Hematopoietic multipotent progenitor cell treated with erythropoietin and hydrocortisone succinate and interleukin-3 and kit ligand, for 4 days (in vitro differentiated cells): ENCODE data around the gene TERF2IP.

Source experiments
- DNase-seq: peaks from one replicate; pipeline ENCODE4 v3.0.0-alpha.2; 2015

The TERF2IP gene

GRCh38 chr16:75647492-75648264 lies at the start of gene TERF2IP, which contains the start of gene KARS1:
Gene TERF2IP (plus strand): TSS chr16:75647773. CDS start chr16:75647883, 110 bp downstream.
Gene KARS1 (minus strand): TSS chr16:75647665. CDS start chr16:75647639, 26 bp downstream.
- peak; percentile 97 for DNase-seq

- DNase-seq, result no peak
Observed at GRCh38 chr16:75599452-75600277, 47.9 kb upstream of the TERF2IP start.

GRCh38 chr16:75603241-75603640 lies 44.3 kb upstream of the TERF2IP start:
- DNase-seq, result no peak

GRCh38 chr16:75606507-75606906 lies 41.1 kb upstream of the TERF2IP start:
- DNase-seq, result no peak

- DNase-seq, result no peak
Observed at GRCh38 chr16:75614066-75614897, 33.3 kb upstream of the TERF2IP start.

- no peak for DNase-seq
Observed at GRCh38 chr16:75615619-75616018, 32.0 kb upstream of the TERF2IP start.

- DNase-seq, result no peak
Observed at GRCh38 chr16:75616521-75617010, 31.0 kb upstream of the TERF2IP start.

GRCh38 chr16:75617121-75617520 lies 30.5 kb upstream of the TERF2IP start:
- DNase-seq, result no peak

- DNase-seq, result no peak
Observed at GRCh38 chr16:75618780-75619179, 28.8 kb upstream of the TERF2IP start.

GRCh38 chr16:75620326-75621169 lies 27.0 kb upstream of the TERF2IP start:
- DNase-seq, result peak; percentile 72

GRCh38 chr16:75621170-75621477 lies 26.4 kb upstream of the TERF2IP start:
- peak; percentile 91 for DNase-seq

- peak; percentile 99 for DNase-seq
Observed at GRCh38 chr16:75622761-75623605, 24.6 kb upstream of the TERF2IP start, which contains the start of gene ADAT1. Gene ADAT1 (minus strand): TSS chr16:75623281. CDS start chr16:75620799, 2,482 bp downstream.

- peak; percentile 27 for DNase-seq
Observed at GRCh38 chr16:75624921-75625334, 22.6 kb upstream of the TERF2IP start.

- DNase-seq, result no peak
Observed at GRCh38 chr16:75626806-75627205, 20.8 kb upstream of the TERF2IP start.

- DNase-seq, result peak; percentile 90
Observed at GRCh38 chr16:75627851-75628250, 19.7 kb upstream of the TERF2IP start.

- DNase-seq, result no peak
Observed at GRCh38 chr16:75628351-75628750, 19.2 kb upstream of the TERF2IP start.

GRCh38 chr16:75629132-75629531 lies 18.4 kb upstream of the TERF2IP start:
- no peak for DNase-seq

GRCh38 chr16:75630052-75630451 lies 17.5 kb upstream of the TERF2IP start:
- DNase-seq, result peak; percentile 72

- DNase-seq, result no peak
Observed at GRCh38 chr16:75632857-75633256, 14.7 kb upstream of the TERF2IP start.

GRCh38 chr16:75635036-75635435 lies 12.5 kb upstream of the TERF2IP start:
- DNase-seq, result no peak

GRCh38 chr16:75640598-75640997 lies 7.0 kb upstream of the TERF2IP start:
- no peak for DNase-seq
